HepG2 (cell line): Measurements from ENCODE around the gene PAPSS1. TPM values are rescaled to one million over a fixed set of nuclear protein-coding genes. Genes with fewer than 3 reads are reported as not detected.

Experiments used
- ATAC-seq: fragments of 200-7000 bp; cut with Tn5 transposase; 3 replicates; pipeline ENCODE4 v1.9.1; 2020; ENCODE audit warnings: mild to moderate bottlenecking, moderate library complexity
- BruUV-seq: library from RNA; stranded (reverse); fragments of 400-500 nt; replicated peaks from 2 replicates; lab custom pipeline; 2021; lab: Mats Ljungman, UMichigan
- CTCF ChIA-PET: fragments of 300-600 bp; formaldehyde crosslinking; extraction: SDS; loops from one replicate; lab custom pipeline; 2021; ENCODE audit warnings: low total read pairs, inconsistent platforms, low intra/inter-chr PET ratio; lab: Yijun Ruan, JAX
- POLR2A ChIA-PET: fragments of 350-600 bp; sonication (Branson Sonifier 250); formaldehyde crosslinking; loops from one replicate; lab custom pipeline; 2020; ENCODE audit warnings: antibody characterized with exemption, inconsistent platforms; lab: Yijun Ruan, JAX
- DNase-seq: peaks from one replicate; pipeline ENCODE4 v3.0.0-alpha.2; 2015; ENCODE audit warnings: low spot score
- FAIRE-seq: peaks from 3 replicates; lab custom pipeline; 2011; peaks lifted over from hg19 to GRCh38; lab: Jason Lieb, UNC
- H2AFZ ChIP-seq: one replicate; pipeline ENCODE4 v1.6.1; 2011; ENCODE audit warnings: low read length, inconsistent platforms
- H3K27ac ChIP-seq: fragments of 300-600 bp; 3 replicates; pipeline ENCODE4 v1.8.0; 2011; ENCODE audit warnings: mixed run types, mild to moderate bottlenecking, mixed read lengths, low read length, inconsistent platforms; ENCODE audit not compliant: insufficient read depth; ENCODE audit errors: extremely low read length
- H3K27me3 ChIP-seq, 2 experiments: fragments of 200-600 bp in 1 of 2; 2 replicates in 1 of 2; 3 replicates in 1 of 2; pipeline versions ENCODE4 v1.6.0 to v1.8.0; 2011; ENCODE audit warnings: low read length in 2 of 2, mild to moderate bottlenecking in 2 of 2, moderate library complexity in 2 of 2, inconsistent platforms in 1 of 2; ENCODE audit not compliant: insufficient read depth in 2 of 2, control insufficient read depth in 1 of 2
- H3K36me3 ChIP-seq, 2 experiments: fragments of 200-600 bp in 1 of 2; replicated peaks in 1 of 2; 2 replicates in 1 of 2; 3 replicates in 1 of 2; pipeline versions ENCODE4 v1.5.1 to v1.8.0; 2011; ENCODE audit warnings: low read length in 2 of 2, inconsistent platforms in 1 of 2; ENCODE audit not compliant: insufficient read depth in 2 of 2, control insufficient read depth in 1 of 2
- H3K4me1 ChIP-seq: 2 replicates; pipeline ENCODE4 v1.5.1; 2012; ENCODE audit warnings: low read length, inconsistent platforms; ENCODE audit not compliant: insufficient read depth
- H3K4me2 ChIP-seq: 2 replicates; pipeline ENCODE4 v1.6.0; 2011; ENCODE audit warnings: low read depth, low read length, inconsistent platforms
- H3K4me3 ChIP-seq, 3 experiments: fragments of 200-600 bp in 1 of 3; sonication (generic), shearing (Covaris generic) in 1 of 3; replicated peaks in 1 of 3; 2 replicates each; pipeline ENCODE4 v1.5.1; 2011 to 2016; ENCODE audit warnings: low read length in 3 of 3, inconsistent platforms in 2 of 3, low read depth in 2 of 3, mild to moderate bottlenecking in 2 of 3, control low read depth in 1 of 3, mixed read lengths in 1 of 3; ENCODE audit not compliant: insufficient read depth in 1 of 3
- H3K79me2 ChIP-seq: one replicate; pipeline ENCODE4 v1.6.1; 2011; ENCODE audit warnings: low read length, inconsistent platforms; ENCODE audit not compliant: insufficient read depth
- H3K9ac ChIP-seq: 2 replicates; pipeline ENCODE4 v1.6.0; 2011; ENCODE audit warnings: mild to moderate bottlenecking, low read depth, low read length, inconsistent platforms; ENCODE audit not compliant: insufficient read depth
- H3K9me3 ChIP-seq: 2 replicates; pipeline ENCODE4 v1.5.1; 2012; ENCODE audit warnings: mild to moderate bottlenecking, low read length
- H4K20me1 ChIP-seq: 2 replicates; pipeline ENCODE4 v1.6.0; 2011; ENCODE audit warnings: inconsistent platforms, mild to moderate bottlenecking, low read length, moderate library complexity; ENCODE audit not compliant: insufficient read depth
- FOXA1 ChIP-seq, 2 experiments: fragments of 450-650 bp in 1 of 2; sonication (generic) in 1 of 2; formaldehyde crosslinking in 1 of 2; IDR thresholded peaks; 2 replicates each; pipeline versions ENCODE4 v1.4.0 to v1.6.1; 2016 to 2020; ENCODE audit warnings: missing genetic modification reagents in 1 of 2
- FOXA3 ChIP-seq: IDR thresholded peaks from 2 replicates; pipeline ENCODE4 v1.6.1; 2016; ENCODE audit warnings: missing genetic modification reagents, missing compliant biosample characterization
- POGZ ChIP-seq: sonication (generic); formaldehyde crosslinking; IDR thresholded peaks from 2 replicates; pipeline ENCODE4 v1.4.0; 2020; ENCODE audit warnings: mild to moderate bottlenecking, missing genetic modification reagents
- RFXANK ChIP-seq: IDR thresholded peaks from 2 replicates; pipeline ENCODE4 v1.6.1; 2016
- SP140L ChIP-seq: sonication (generic); formaldehyde crosslinking; IDR thresholded peaks from 2 replicates; pipeline ENCODE4 v1.4.0; 2020; ENCODE audit warnings: missing genetic modification reagents, borderline replicate concordance
- TEAD3 ChIP-seq: optimal IDR thresholded peaks from 2 replicates; pipeline ENCODE3; 2016; ENCODE audit warnings: borderline replicate concordance
- TMF1 ChIP-seq: sonication (generic); formaldehyde crosslinking; IDR thresholded peaks from 2 replicates; pipeline ENCODE4 v1.8.1; 2022; ENCODE audit warnings: low read depth, missing genetic modification reagents
- YEATS4 ChIP-seq: sonication (generic); formaldehyde crosslinking; IDR thresholded peaks from 2 replicates; pipeline ENCODE4 v1.4.0; 2020; ENCODE audit warnings: missing genetic modification reagents, borderline replicate concordance
- ZNF10 ChIP-seq: sonication (generic); formaldehyde crosslinking; IDR thresholded peaks from 2 replicates; pipeline ENCODE4 v1.4.0; 2020; ENCODE audit warnings: mild to moderate bottlenecking, low read depth, missing genetic modification reagents, borderline replicate concordance
- ZNF101 ChIP-seq: sonication (generic); formaldehyde crosslinking; IDR thresholded peaks from 2 replicates; pipeline ENCODE4 v1.4.0; 2020; ENCODE audit warnings: mild to moderate bottlenecking, low read depth, missing genetic modification reagents, borderline replicate concordance
- ZNF724P ChIP-seq: sonication (generic); formaldehyde crosslinking; IDR thresholded peaks from 2 replicates; pipeline ENCODE4 v1.8.0; 2022; ENCODE audit warnings: missing genetic modification reagents, borderline replicate concordance
- ZNF816 ChIP-seq: sonication (generic); formaldehyde crosslinking; IDR thresholded peaks from 2 replicates; pipeline ENCODE4 v1.8.0; 2022; ENCODE audit warnings: missing genetic modification reagents, mild to moderate bottlenecking, borderline replicate concordance
- WGBS: methylation state at CpG from one replicate; pipeline ENCODE4 v1.1.6; 2017; ENCODE audit warnings: low lambda C conversion rate; 5-methylcytosine and 5-hydroxymethylcytosine counted together
- in situ Hi-C: cut with HindIII; loops from 2 replicates; pipeline ENCODE4 v1.10.0; 2017; ENCODE audit warnings: low pct_unique_long_range_greater_than_20kb; ENCODE audit not compliant: extremely low pct_ligation_motif_present
- intact Hi-C: fragments of 100-400 bp; cut with micrococcal nuclease; formaldehyde crosslinking; loops from one replicate; pipeline ENCODE4 v1.10.0; 2022; ENCODE audit not compliant: unreplicated experiment
- polyA plus RNA-seq, 8 experiments: library from polyadenylated mRNA; depleted of rRNA in 3 of 8; stranded (reverse) in 7 of 8; unstranded in 1 of 8; fragments of >200 nt; fragmentation: Illumina TruSeq in 4 of 8; extraction: Trizol in 4 of 8; gene quantifications; 2 replicates each; pipeline versions ENCODE4 v1.2.1 to v1.2.3, GENCODE V29; 2011 to 2016; ENCODE audit warnings: low read depth in 4 of 8, missing spikeins in 1 of 8, mixed read lengths in 1 of 8; ENCODE audit not compliant: insufficient read depth in 1 of 8
- total RNA-seq, 5 experiments: library from RNA; depleted of rRNA; stranded (reverse); fragments of >200 nt; fragmentation: Illumina TruSeq; extraction: Trizol; gene quantifications; 2 replicates each; pipeline ENCODE4 v1.2.3, GENCODE V29; 2016; ENCODE audit warnings: low read depth in 1 of 5
- TF ChIP-seq, protein P1 (sequence below): sonication (generic); formaldehyde crosslinking; IDR thresholded peaks from 2 replicates; pipeline ENCODE4 v1.8.0; 2023; ENCODE audit warnings: mild to moderate bottlenecking, missing genetic modification reagents
- TF ChIP-seq, protein P2 (sequence below): sonication (generic); formaldehyde crosslinking; conservative IDR thresholded peaks from 2 replicates; pipeline ENCODE4 v1.8.0; 2022; ENCODE audit warnings: low read depth, missing genetic modification reagents
- TF ChIP-seq, protein P3 (sequence below): sonication (generic); formaldehyde crosslinking; IDR thresholded peaks from 2 replicates; pipeline ENCODE4 v1.5.0; 2020; ENCODE audit warnings: mild to moderate bottlenecking, missing genetic modification reagents

The PAPSS1 gene
- total and polyA plus RNA-seq, 2 of the 13 experiments (the other 11 are each of a cell fraction or from before 2014, with no cell fraction given): 105 to 126 TPM

DNA sequence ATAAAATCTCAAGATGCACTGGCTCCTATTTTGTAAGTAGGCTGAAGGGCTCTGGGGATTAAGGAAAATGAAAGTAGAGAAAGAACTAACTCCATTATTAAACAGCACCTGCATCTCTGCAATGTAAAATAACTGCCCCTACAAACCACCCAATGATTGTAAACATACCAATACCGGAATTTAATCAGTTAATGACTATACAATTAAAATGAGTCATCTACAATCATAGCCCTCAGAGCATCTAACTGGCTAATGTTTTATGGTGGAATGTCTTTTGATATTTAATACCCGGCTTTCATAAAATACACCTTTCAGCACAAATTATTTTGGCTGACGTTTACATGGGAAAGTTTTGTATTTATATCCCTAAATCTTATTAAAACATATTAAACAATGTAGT lies 142.3 kb downstream of the PAPSS1 start:
- no peak overlapping the region for H3K9ac ChIP-seq
- in situ Hi-C loops (loop anchor here (5.0 kb wide), 1 partner anchor 160 kb away; no protein-coding TSS in a partner anchor), intact Hi-C loops (loop anchor here (5.0 kb wide), 1 partner anchor 335 kb away; no protein-coding TSS in a partner anchor)
- ATAC-seq: no peak
- H3K9me3 ChIP-seq: no peaks in the 10 kb centered on the region
- no peaks in the 10 kb centered on the region for H3K36me3 ChIP-seq
- ChIA-PET POLR2A (no interaction called here), CTCF (no interaction called here)
- no TSS peak for BruUV-seq
- DNase-seq: no peak
- no peaks in the 10 kb centered on the region; the same call in 1 of the 2 replicates for H3K4me1 ChIP-seq
- H3K4me3 ChIP-seq: no peak overlapping the region
- no peak for TF ChIP-seq FOXA1 (IDR thresholded peaks at IDR 0.05)
- TF ChIP-seq FOXA1 (CRISPR knock-in tag; IDR thresholded peaks at IDR 0.05): no peak
- no peak for TF ChIP-seq FOXA3
- no peak for TF ChIP-seq TEAD3 (CRISPR knock-in tag)
- no peaks in the 10 kb centered on the region for H3K79me2 ChIP-seq
- H4K20me1 ChIP-seq: no peaks in the 10 kb centered on the region
- FAIRE-seq: no peak
- no peaks in the 10 kb centered on the region for H3K27me3 ChIP-seq
- no peak overlapping the region for H3K27ac ChIP-seq
- H3K4me2 ChIP-seq: no peak overlapping the region
- 34% methylated on average over 3 of the region's 3 CpGs for WGBS
- no peak overlapping the region for H2AFZ ChIP-seq

DNA sequence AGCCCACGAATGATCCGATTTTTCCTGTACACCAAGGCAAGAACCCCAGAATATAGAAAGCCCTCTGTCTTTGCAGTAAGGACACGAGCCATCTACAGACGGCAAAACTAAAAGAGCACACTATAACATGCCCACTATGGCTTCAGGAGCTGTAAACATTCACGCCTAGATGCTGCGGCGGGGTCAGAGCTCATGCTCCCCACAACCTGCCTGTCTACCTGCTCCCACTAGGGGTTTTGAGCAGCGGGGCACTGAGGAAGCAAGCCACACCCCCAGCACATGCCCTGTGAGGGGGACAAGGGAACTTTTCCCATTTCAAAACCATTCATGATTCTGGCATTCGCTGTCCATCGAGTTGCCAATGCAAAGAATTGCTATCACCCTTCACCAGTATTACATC lies 144.8 kb downstream of the PAPSS1 start:
- Histone ChIP-seq H4K20me1 (no peaks in the 10 kb centered on the region), H3K27me3 (no peaks in the 10 kb centered on the region), H3K9ac (no peak overlapping the region), H3K4me1 (no peaks in the 10 kb centered on the region; the same call in 1 of the 2 replicates), H3K4me2 (no peak overlapping the region), H3K79me2 (no peaks in the 10 kb centered on the region), H3K36me3 (no peaks in the 10 kb centered on the region), H3K27ac (no peak overlapping the region), H2AFZ (no peak overlapping the region), H3K4me3 (no peak overlapping the region), H3K9me3 (no peaks in the 10 kb centered on the region)
- no peak for FAIRE-seq
- ChIA-PET CTCF (no interaction called here), POLR2A (no interaction called here)
- DNase-seq: no peak
- in situ Hi-C loops (loop anchor here (5.0 kb wide), 1 partner anchor 162 kb away; no protein-coding TSS in a partner anchor), intact Hi-C loops (loop anchor here (5.0 kb wide), 1 partner anchor 337 kb away; no protein-coding TSS in a partner anchor)
- no TSS peak for BruUV-seq
- no peak for ATAC-seq
- WGBS: 71% methylated on average over 2 of the region's 10 CpGs
- TF ChIP-seq, protein P1, sequence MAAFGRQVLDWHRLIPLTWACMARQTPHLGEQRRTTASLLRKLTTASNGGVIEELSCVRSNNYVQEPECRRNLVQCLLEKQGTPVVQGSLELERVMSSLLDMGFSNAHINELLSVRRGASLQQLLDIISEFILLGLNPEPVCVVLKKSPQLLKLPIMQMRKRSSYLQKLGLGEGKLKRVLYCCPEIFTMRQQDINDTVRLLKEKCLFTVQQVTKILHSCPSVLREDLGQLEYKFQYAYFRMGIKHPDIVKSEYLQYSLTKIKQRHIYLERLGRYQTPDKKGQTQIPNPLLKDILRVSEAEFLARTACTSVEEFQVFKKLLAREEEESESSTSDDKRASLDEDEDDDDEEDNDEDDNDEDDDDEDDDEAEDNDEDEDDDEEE: no peak
- TF ChIP-seq, protein P2, sequence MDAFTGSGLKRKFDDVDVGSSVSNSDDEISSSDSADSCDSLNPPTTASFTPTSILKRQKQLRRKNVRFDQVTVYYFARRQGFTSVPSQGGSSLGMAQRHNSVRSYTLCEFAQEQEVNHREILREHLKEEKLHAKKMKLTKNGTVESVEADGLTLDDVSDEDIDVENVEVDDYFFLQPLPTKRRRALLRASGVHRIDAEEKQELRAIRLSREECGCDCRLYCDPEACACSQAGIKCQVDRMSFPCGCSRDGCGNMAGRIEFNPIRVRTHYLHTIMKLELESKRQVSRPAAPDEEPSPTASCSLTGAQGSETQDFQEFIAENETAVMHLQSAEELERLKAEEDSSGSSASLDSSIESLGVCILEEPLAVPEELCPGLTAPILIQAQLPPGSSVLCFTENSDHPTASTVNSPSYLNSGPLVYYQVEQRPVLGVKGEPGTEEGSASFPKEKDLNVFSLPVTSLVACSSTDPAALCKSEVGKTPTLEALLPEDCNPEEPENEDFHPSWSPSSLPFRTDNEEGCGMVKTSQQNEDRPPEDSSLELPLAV: no peak
- no peak for TF ChIP-seq ZNF724P (CRISPR knock-in tag)
- TF ChIP-seq, protein P3, sequence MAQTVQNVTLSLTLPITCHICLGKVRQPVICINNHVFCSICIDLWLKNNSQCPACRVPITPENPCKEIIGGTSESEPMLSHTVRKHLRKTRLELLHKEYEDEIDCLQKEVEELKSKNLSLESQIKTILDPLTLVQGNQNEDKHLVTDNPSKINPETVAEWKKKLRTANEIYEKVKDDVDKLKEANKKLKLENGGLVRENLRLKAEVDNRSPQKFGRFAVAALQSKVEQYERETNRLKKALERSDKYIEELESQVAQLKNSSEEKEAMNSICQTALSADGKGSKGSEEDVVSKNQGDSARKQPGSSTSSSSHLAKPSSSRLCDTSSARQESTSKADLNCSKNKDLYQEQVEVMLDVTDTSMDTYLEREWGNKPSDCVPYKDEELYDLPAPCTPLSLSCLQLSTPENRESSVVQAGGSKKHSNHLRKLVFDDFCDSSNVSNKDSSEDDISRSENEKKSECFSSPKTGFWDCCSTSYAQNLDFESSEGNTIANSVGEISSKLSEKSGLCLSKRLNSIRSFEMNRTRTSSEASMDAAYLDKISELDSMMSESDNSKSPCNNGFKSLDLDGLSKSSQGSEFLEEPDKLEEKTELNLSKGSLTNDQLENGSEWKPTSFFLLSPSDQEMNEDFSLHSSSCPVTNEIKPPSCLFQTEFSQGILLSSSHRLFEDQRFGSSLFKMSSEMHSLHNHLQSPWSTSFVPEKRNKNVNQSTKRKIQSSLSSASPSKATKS (CRISPR knock-in tag): no peak
- no peak for TF ChIP-seq RFXANK (CRISPR knock-in tag)
- no peak for TF ChIP-seq YEATS4 (CRISPR knock-in tag)
- TF ChIP-seq SP140L: no peak
- TF ChIP-seq POGZ: no peak
- TF ChIP-seq ZNF101: no peak
- TF ChIP-seq ZNF10: no peak
- no peak for TF ChIP-seq ZNF816
- no peak for TF ChIP-seq TMF1
